B cell (primary cell): ENCODE measurements around the gene GGNBP2. TPM values are rescaled to one million over a fixed set of nuclear protein-coding genes. Genes with fewer than 3 reads are reported as not detected.

Experiments
- ATAC-seq: fragments of 200-7000 bp; cut with Tn5 transposase; one replicate; pipeline ENCODE4 v1.10.0; 2021; ENCODE audit warnings: low read depth, mild to moderate bottlenecking, moderate number of reproducible peaks, moderate library complexity
- CTCF ChIA-PET: fragments of 350-600 bp; sonication (Branson Sonifier 250); formaldehyde crosslinking; loops from one replicate; lab custom pipeline; 2021; ENCODE audit warnings: antibody characterized with exemption, inconsistent platforms; lab: Charles Lee
- POLR2A ChIA-PET: fragments of 350-600 bp; sonication (Branson Sonifier 250); formaldehyde crosslinking; loops from one replicate; lab custom pipeline; 2021; ENCODE audit warnings: antibody characterized with exemption; lab: Charles Lee
- DNase-seq: peaks from one replicate; pipeline ENCODE4 v3.0.0; 2013
- H2AFZ ChIP-seq: 2 replicates; pipeline ENCODE4 v1.6.1; 2012; ENCODE audit warnings: mild to moderate bottlenecking, low read depth, low read length; ENCODE audit not compliant: insufficient read depth, poor library complexity, severe bottlenecking
- H3K27ac ChIP-seq, 2 donors: 1 replicate in 1 of 2; 2 replicates in 1 of 2; pipeline ENCODE4 v1.5.1; 2012 to 2013; ENCODE audit warnings: low read length in 2 of 2, mild to moderate bottlenecking in 2 of 2, moderate library complexity in 1 of 2
- H3K27me3 ChIP-seq, 4 experiments: fragments of 200-600 bp in 1 of 4; sonication (generic) in 1 of 4; replicated peaks in 1 of 4; 1 replicate in 2 of 4; 2 replicates in 2 of 4; pipeline versions ENCODE4 v1.6.1 to v1.7.0; 2013 to 2016; ENCODE audit warnings: low read length in 3 of 4, mild to moderate bottlenecking in 2 of 4, mixed read lengths in 1 of 4, moderate library complexity in 1 of 4; ENCODE audit not compliant: insufficient read depth in 4 of 4, control insufficient read depth in 3 of 4; ENCODE audit errors: control extremely low read depth in 1 of 4
- H3K36me3 ChIP-seq, 2 experiments: replicated peaks in 1 of 2; 1 replicate in 1 of 2; 2 replicates in 1 of 2; pipeline versions ENCODE4 v1.6.1 to v1.7.1; 2013; ENCODE audit warnings: low read length in 1 of 2; ENCODE audit not compliant: insufficient read depth in 2 of 2, control insufficient read depth in 1 of 2; ENCODE audit errors: control extremely low read depth in 1 of 2, extremely low read depth in 1 of 2
- H3K4me1 ChIP-seq, 2 donors: fragments of 200-600 bp in 1 of 2; sonication (generic) in 1 of 2; 1 replicate in 1 of 2; 2 replicates in 1 of 2; pipeline versions ENCODE4 v1.5.1 to v1.6.1; 2013 to 2017; ENCODE audit warnings: low read length in 2 of 2; ENCODE audit not compliant: control insufficient read depth in 2 of 2, insufficient read depth in 2 of 2
- H3K4me2 ChIP-seq: replicated peaks from 2 replicates; pipeline ENCODE3; 2012; ENCODE audit warnings: mild to moderate bottlenecking, low read depth, low read length; ENCODE audit not compliant: poor library complexity, severe bottlenecking
- H3K4me3 ChIP-seq, 5 experiments: fragments of 200-600 bp in 1 of 5; sonication (generic) in 1 of 5; 1 replicate in 3 of 5; 2 replicates in 2 of 5; pipeline versions ENCODE4 v1.5.1 to v1.7.0; 2011 to 2016; ENCODE audit warnings: low read length in 4 of 5, mild to moderate bottlenecking in 4 of 5, low read depth in 2 of 5, control low read depth in 1 of 5, moderate library complexity in 1 of 5; ENCODE audit not compliant: insufficient read depth in 1 of 5; ENCODE audit errors: control extremely low read depth in 1 of 5, extremely low read depth in 1 of 5
- H3K79me2 ChIP-seq: fragments of 200-600 bp; sonication (generic); one replicate; pipeline ENCODE4 v1.6.0; 2016; ENCODE audit warnings: low read length; ENCODE audit not compliant: control insufficient read depth, insufficient read depth
- H3K9ac ChIP-seq: fragments of 200-600 bp; sonication (generic); 2 replicates; pipeline ENCODE4 v1.6.1; 2017; ENCODE audit warnings: mild to moderate bottlenecking, low read length, moderate library complexity
- H3K9me3 ChIP-seq, 3 donors: one replicate each; pipeline versions ENCODE4 v1.6.1 to v1.7.1; 2013; ENCODE audit warnings: low read length in 2 of 3; ENCODE audit not compliant: control insufficient read depth in 2 of 3, insufficient read depth in 1 of 3; ENCODE audit errors: control extremely low read depth in 1 of 3
- H4K20me1 ChIP-seq: 2 replicates; pipeline ENCODE4 v1.6.0; 2012; ENCODE audit warnings: mild to moderate bottlenecking, low read length; ENCODE audit not compliant: insufficient read depth, control insufficient read depth, poor library complexity, severe bottlenecking
- H3K27ac Mint-ChIP-seq: one replicate; pipeline ENCODE4 v1.8.0; 2021; ENCODE audit warnings: mixed read lengths
- H3K27me3 Mint-ChIP-seq: one replicate; pipeline ENCODE4 v1.8.0; 2021; ENCODE audit warnings: mixed read lengths
- H3K4me1 Mint-ChIP-seq: one replicate; pipeline ENCODE4 v1.8.0; 2021; ENCODE audit warnings: mixed read lengths
- H3K4me3 Mint-ChIP-seq: one replicate; pipeline ENCODE4 v1.8.0; 2021; ENCODE audit warnings: mixed read lengths
- H3K9me3 Mint-ChIP-seq: one replicate; pipeline ENCODE4 v1.8.0; 2022; ENCODE audit warnings: mixed read lengths; ENCODE audit not compliant: insufficient read depth
- CTCF ChIP-seq: fragments of 200-600 bp; IDR thresholded peaks from one replicate; pipeline ENCODE4 v1.8.0; 2022; ENCODE audit warnings: antibody characterized with exemption, mild to moderate bottlenecking
- EZH2 ChIP-seq: IDR thresholded peaks from 2 replicates; pipeline ENCODE4 v1.6.1; 2012; ENCODE audit warnings: borderline replicate concordance, low read depth, mild to moderate bottlenecking, moderate library complexity, low read length; ENCODE audit not compliant: insufficient read depth, poor library complexity, severe bottlenecking
- WGBS: methylation state at CpG from one replicate; pipeline ENCODE4 v1.1.5; 2013; ENCODE audit warnings: missing lambda C conversion rate; ENCODE audit not compliant: insufficient coverage; 5-methylcytosine and 5-hydroxymethylcytosine counted together
- intact Hi-C: fragments of 100-400 bp; cut with micrococcal nuclease; formaldehyde crosslinking; loops from one replicate; pipeline ENCODE4 v1.10.0; 2022
- polyA plus RNA-seq: library from polyadenylated mRNA; depleted of rRNA; stranded (reverse); fragments of >200 nt; gene quantifications from 2 replicates; pipeline ENCODE4 v1.2.3, GENCODE V29; 2012
- total RNA-seq, 2 donors: library from RNA; stranded (reverse); fragments of 120-200 nt in 1 of 2; gene quantifications; 1 replicate in 1 of 2; 2 replicates in 1 of 2; pipeline versions ENCODE4 v1.2.3 to v1.2.4, GENCODE V29; 2013 to 2022

Gene GGNBP2
- total and polyA plus RNA-seq, 2 donors (not counting 1 experiment from before 2014, with no cell fraction given) = 107 to 137 TPM

- Histone ChIP-seq H3K4me1 (peaks cover 0 to 12% of the 10 kb centered on the region in 2 donors), H3K4me3 (no peak overlapping the region), H3K4me2 (peak overlapping the region; percentile 40), H3K9ac (no peak overlapping the region), H2AFZ (no peak overlapping the region), H4K20me1 (peaks cover 5% of the 10 kb centered on the region), H3K9me3 (no peaks in the 10 kb centered on the region), H3K27ac (no peak overlapping the region), H3K79me2 (peaks cover 10% of the 10 kb centered on the region), H3K27me3 (no peaks in the 10 kb centered on the region), H3K36me3 (no peaks in the 10 kb centered on the region)
- 95% methylated on average over 3 of the region's 7 CpGs for WGBS
- ChIA-PET CTCF (interaction anchor here (1.3 kb wide), 1 partner anchor 18 kb away, joined by 3 read pairs; no protein-coding TSS in a partner anchor), POLR2A (no interaction called here)
- Mint-ChIP-seq H3K27ac (no peak overlapping the region), H3K4me3 (no peak overlapping the region), H3K9me3 (no peaks in the 10 kb centered on the region), H3K27me3 (no peaks in the 10 kb centered on the region), H3K4me1 (peaks cover 23% of the 10 kb centered on the region)
- intact Hi-C loops = no loop called here
- ATAC-seq (no peak), DNase-seq (no peak)
- TF ChIP-seq EZH2 = no peak
- TF ChIP-seq CTCF = no peak
Observed at GRCh38 chr17:36609498-36609862, 64.8 kb downstream of the GGNBP2 start.

- Mint-ChIP-seq H3K27me3 (no peaks in the 10 kb centered on the region), H3K9me3 (no peaks in the 10 kb centered on the region), H3K27ac (no peak overlapping the region), H3K4me3 (no peak overlapping the region), H3K4me1 (peaks cover 18% of the 10 kb centered on the region)
- Histone ChIP-seq H3K27me3 (no peaks in the 10 kb centered on the region), H3K4me2 (no peak overlapping the region), H3K79me2 (peaks cover 10% of the 10 kb centered on the region), H3K4me1 (peaks cover 0 to 12% of the 10 kb centered on the region in 2 donors), H3K4me3 (no peak overlapping the region), H3K9me3 (no peaks in the 10 kb centered on the region), H2AFZ (no peak overlapping the region), H3K36me3 (no peaks in the 10 kb centered on the region), H3K27ac (no peak overlapping the region), H4K20me1 (peaks cover 5% of the 10 kb centered on the region), H3K9ac (no peak overlapping the region)
- ChIA-PET POLR2A (no interaction called here), CTCF (interaction anchor here (1.1 to 1.5 kb wide), 3 partner anchors 9 to 438 kb away, joined by 3 to 4 read pairs (median 4); partner anchors contain the start of gene MRM1)
- no peak for DNase-seq
- no peak for ATAC-seq
- TF ChIP-seq EZH2 = no peak
- TF ChIP-seq CTCF = no peak
- WGBS = 96% methylated on average over 4 of the region's 6 CpGs
- intact Hi-C loops = no loop called here
Observed at GRCh38 chr17:36610474-36610873, 65.8 kb downstream of the GGNBP2 start.
